Activated gamma-delta T cell treated with Interleukin-2 at 50 U/mL for 16 hours (primary cell): Measurements from ENCODE around the gene LONP1.
"Not testable (repeated sequence)": the region's sequence is repeated elsewhere in the genome, so short reads cannot be mapped to it uniquely, and the experiment has no call there.

Experiments used
- DNase-seq: peaks from one replicate; pipeline ENCODE4 v3.0.0-alpha.2; 2020

The LONP1 gene

GRCh38 chr19:5691822-5692722 lies 27.9 kb downstream of the LONP1 start:
- no peak for DNase-seq

- no peak for DNase-seq
These were observed 28.8 kb downstream of the LONP1 start for GRCh38 chr19:5690955-5691821.

DNA sequence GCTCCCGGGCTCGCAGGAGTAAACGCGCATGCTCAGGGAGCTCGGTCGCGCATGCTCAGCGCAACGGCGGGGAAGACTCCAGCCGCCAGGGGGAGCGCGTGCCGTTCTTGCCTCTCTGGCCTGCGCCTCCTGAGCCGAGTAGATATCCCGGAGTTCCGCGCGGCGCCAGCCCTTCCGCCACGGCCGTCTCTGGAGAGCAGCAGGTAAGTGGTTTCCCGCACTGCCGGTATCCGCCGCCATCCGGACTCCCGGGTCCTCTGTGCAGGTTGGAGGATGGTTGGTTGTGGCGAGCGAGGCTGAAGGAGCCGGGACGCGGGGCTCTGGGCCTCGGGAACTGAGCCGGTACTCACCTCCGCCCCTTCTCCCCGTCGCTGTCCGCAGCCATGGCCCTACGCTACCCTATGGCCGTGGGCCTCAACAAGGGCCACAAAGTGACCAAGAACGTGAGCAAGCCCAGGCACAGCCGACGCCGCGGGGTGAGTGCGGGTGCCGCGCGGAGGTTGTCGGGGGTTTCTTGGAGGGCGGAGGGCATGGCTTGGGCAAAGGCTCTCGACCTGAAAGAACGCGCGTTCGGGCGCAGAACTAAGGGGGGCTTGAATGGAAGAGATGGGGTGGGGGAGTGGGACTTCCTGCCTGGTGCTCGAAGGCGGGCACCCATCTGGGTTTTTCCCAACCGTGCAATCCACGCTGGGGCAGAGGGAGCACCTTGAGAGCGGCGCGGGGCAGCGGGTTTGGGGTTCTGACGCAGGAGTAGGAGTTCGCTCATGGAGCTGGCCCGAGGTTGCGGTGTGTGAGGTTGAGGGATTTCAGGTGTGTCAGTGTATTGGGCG lies 29.6 kb downstream of the LONP1 start, which contains the start of gene RPL36:
Gene RPL36, plus strand, starts transcription at position 171 of the 830 bp plus-strand sequence. Its CDS starts 213 bp downstream, at position 384.
- DNase-seq = peak; percentile 98

DNA sequence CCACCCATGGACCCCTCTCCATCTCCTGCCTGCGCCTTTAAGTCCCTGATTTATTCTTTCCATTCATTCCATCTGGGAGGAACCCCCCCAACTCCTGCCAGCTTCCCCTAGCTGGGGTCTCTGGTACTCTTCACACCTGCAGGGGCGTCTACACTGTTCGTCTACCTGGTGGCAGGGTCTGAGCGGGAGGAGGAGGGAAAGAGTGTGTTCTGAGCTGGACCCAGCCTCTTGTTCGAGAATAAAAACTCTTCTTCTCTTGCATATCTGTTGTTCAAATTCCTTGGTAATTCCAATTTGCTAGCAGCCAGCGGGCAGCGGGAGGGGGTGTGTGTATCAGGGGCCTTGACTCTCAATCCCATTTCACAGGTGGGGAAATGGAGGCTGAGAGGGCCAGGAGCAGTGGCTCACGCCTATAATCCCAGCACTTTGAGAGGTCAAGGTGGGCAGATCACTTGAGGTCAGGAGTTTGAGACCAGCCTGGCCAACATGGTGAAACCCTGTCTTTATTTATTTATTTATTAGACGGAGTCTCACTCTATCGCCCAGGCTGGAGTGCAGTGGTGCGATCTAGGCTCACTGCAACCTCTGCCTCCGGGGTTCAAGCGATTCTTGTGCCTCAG lies 31.6 kb downstream of the LONP1 start:
- DNase-seq = not testable (repeated sequence)

- no peak for DNase-seq
These were observed 32.4 kb downstream of the LONP1 start for GRCh38 chr19:5687360-5688198.

- peak; percentile 96 for DNase-seq
These were observed 33.1 kb downstream of the LONP1 start for GRCh38 chr19:5686647-5687359.

- DNase-seq = no peak
These were observed 33.7 kb downstream of the LONP1 start for GRCh38 chr19:5686326-5686646.

DNA sequence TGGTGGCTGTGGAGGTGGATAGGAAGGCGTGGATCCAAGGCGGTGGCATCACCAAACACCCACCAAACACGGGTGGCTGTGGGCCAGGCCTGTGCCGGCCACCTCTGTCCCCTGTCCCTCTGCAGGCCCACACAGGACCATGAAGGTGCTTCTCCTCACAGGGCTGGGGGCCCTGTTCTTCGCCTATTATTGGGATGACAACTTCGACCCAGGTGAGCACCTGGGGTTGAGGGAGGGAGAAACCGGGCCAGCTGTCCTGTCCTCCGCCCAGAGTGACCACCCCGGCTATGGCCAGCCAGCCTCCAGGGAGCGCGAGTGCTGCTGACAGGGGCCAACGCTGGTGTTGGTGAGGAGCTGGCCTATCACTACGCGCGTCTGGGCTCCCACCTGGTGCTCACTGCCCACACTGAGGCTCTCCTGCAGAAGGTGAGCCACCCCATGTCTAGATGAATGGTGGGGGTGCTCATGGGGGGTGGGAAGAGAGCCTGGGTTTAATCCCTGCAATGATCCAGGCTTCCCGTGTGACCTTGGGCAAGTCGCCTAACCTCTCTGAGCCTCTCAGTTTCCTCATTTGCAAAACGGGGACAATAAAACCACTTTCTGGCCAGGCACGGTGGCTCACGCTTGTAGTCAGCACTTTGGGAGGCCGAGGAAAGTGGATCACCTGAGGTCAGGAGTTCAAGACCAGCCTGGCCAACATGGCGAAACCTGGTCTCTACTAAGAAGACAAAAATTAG lies 35.1 kb downstream of the LONP1 start:
- DNase-seq = no peak

- no peak for DNase-seq
These were observed 36.6 kb downstream of the LONP1 start for GRCh38 chr19:5683177-5683886.

GRCh38 chr19:5682107-5682482 lies 37.9 kb downstream of the LONP1 start:
- no peak for DNase-seq

- DNase-seq = no peak
These were observed 38.4 kb downstream of the LONP1 start for GRCh38 chr19:5681391-5682106.

- DNase-seq = peak; percentile 98
These were observed 39.2 kb downstream of the LONP1 start, which contains the start of the genes HSD11B1L and MICOS13 for GRCh38 chr19:5680437-5681368. HSD11B1L (plus strand) TSS chr19:5681027; CDS start chr19:5684833, 3,806 bp downstream. MICOS13 (minus strand) TSS chr19:5680516; CDS start chr19:5680486, 30 bp downstream.

DNA sequence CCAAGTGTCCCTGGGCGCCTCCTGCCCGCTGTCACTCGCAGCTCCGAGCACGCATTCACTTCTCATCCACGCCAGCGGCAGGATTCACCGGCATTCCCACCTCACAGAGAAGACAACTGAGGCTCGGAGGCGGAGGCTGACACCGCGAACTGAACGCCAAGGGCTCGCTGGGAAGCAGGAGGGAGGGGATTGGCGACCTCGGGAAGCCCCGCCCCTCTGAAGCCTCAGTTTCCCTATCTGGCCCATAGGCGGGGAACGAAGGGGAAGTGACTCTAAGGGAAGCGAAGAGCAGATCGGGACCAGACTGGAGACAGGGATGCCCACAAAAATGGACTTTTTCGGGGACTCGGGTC lies 39.9 kb downstream of the LONP1 start:
- no peak for DNase-seq

DNA sequence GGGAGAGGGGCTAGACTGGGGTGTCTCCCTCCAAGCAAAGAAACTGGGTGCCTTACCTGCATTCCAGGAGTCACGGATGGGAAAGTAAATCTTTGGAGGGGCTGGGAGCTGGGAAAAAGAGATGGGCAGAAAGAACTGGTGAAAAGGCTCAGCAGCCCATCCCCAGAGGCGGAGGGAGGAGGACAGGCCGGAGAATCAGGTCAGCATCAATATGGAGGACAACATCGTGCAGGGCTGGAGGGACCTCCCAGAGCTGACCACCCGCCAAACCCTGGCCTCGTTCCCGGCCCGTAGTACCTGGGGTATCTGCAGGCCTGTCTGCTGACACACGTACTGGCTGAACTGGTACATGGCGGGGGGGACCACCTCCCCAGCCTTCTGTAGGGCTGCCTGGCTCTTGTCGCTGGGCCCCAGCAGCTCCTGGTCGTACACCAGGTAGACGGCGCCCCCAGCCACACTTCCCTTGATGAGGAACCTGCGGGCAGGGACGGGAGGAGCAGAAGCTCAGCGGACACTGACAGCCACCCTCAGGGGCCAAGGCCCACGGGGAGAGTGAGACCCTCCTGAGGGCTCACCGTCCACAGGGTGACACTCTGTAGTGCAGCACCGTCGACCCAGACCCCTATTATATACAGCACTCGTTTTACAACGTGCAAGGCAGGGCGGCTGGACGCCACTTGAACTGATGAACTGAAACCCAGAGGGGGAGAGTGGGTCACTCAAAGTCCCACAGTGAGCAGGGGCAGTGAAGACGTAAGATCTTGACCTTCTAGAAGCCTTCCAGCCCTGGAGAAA lies 40.5 kb downstream of the LONP1 start:
- no peak for DNase-seq

DNA sequence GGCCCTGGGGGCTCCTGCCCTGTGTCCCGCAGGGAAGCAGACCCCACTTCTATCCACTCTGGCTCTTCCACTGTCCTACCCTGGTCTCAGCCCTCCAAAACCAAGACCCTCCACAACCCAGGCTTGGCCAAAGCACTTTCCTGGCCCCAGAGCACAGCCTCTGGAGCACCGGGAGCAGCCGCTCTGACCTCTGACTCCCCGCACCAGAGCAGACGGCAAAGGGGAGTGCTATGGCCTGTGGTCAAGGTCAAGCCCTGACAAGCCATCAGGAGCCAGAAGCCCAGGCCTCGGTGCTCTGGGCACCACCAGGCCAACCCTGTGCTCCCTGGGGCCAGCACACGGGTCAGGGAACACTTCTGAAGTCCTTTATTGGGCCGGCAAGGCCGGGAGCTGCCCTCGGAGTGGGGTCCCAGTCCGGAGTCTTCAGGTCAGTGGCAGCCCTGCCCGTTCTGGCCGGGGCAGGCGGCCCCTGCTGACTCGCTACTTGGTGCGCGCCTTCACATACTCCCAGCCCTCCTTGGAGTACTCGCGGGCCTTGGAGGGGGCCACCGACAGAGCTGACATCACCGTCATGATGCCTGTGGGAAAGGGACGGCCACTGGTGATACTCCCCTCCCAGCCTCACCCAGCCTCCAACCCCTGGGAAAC lies 41.8 kb downstream of the LONP1 start:
- no peak for DNase-seq

DNA sequence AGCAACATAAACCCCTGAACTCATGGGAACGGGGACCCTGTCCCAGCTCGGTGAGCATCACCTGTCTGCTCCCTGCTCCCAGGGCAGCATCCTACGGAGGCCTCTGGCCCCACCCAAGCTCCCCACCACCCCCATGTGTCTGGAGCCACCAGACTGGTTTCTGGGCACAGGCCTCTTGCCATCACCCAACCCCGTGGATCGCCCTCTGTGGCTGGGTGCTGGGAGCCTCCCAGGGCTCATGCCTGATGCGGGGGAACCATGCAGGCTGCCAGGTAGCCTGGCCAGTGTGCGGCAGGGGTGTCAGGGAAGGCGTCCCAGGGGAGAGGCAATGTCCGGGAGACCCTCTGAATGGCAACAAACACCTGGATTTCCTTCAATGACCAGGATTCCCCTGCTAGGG lies 42.4 kb downstream of the LONP1 start:
- DNase-seq = no peak
